Activated CD8-positive, alpha-beta memory T cell treated with anti-CD3 and anti-CD28 coated beads, Interleukin-2, amount 50 U/mL, for 24 hours (primary cell): ENCODE data around the gene SIGLECL1.

Experiments
- DNase-seq: peaks from one replicate; pipeline ENCODE4 v3.0.0-alpha.2; 2020; ENCODE audit errors: extremely low read depth

The SIGLECL1 gene

GRCh38 chr19:51295382-51296126 lies 44.7 kb downstream of the SIGLECL1 start:
- DNase-seq, result no peak

- DNase-seq, result no peak
Measured at GRCh38 chr19:51296336-51297093, 45.6 kb downstream of the SIGLECL1 start.

GRCh38 chr19:51297406-51297805 lies 46.5 kb downstream of the SIGLECL1 start:
- DNase-seq, result no peak

GRCh38 chr19:51301266-51301665 lies 50.4 kb downstream of the SIGLECL1 start:
- DNase-seq, result no peak

DNA sequence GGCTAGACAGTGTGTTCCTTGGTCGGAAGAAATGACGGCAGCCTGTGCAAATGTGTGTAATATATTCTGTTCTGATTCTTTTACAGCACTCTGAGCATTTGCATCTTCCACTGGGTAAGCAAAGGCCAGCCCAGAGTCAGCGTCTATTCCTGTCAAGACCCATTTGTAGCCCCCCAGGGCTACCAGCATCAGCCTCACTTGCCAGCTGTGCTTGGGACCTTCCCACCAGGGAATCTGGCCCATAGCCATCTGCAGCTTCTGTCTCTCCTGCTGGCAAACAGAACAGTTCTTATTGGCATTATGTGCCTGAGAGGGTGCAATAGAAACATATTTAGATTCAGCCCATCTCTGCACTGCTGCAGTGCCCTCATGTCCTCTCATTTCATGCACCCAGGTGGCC lies 54.6 kb downstream of the SIGLECL1 start:
- no peak for DNase-seq

DNA sequence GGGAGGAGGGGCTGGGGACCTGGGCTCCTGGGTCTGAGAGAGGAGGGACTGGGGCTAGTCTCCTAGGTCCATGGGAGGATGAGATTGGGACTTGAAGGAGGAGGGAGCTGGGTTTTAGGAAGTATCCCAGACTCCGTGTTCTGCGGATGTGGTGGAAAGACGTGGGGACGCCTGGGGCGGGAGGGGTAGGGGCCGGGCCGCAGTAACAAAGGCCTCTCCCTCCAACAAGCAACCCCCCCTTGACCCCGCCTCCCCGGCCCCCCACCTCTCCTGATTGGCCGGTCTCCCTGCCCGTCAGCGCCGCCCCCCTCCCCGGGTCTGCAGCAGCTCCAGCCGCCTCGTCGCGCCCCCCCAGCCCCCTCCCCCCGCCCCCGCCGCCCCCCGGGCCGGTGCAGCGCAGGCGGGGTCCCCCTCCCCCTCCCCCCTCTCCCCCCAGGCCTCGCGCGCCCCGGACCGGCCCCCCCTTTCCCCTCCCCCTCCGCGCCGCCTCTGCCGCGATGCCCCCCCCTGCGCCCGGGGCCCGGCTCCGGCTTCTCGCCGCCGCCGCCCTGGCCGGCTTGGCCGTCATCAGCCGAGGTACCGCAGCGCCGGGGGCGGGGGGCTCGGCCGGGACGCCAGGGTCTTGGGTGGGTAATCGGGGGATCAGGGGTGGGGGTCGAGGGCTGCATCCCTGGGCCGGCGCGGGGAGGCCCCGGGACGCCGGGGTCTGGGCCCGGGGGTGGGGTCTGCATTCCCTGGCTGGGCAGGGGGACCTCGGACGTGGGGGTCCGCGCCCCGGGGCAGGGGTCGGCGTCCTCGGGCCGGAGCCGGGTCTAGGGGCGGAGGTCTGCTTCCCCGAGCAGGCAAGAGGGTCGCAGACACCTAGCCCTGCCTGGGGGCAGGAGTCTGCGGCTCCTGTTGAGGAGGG lies 60.7 kb downstream of the SIGLECL1 start, which contains the start of gene IGLON5:
Gene IGLON5, plus strand, starts transcription at position 294 of the 907 bp plus-strand sequence. Its CDS starts 204 bp downstream, at position 498.
- no peak for DNase-seq

GRCh38 chr19:51316688-51317087 lies 65.8 kb downstream of the SIGLECL1 start:
- no peak for DNase-seq

- DNase-seq, result no peak
Measured at GRCh38 chr19:51317376-51317775, 66.5 kb downstream of the SIGLECL1 start.

- DNase-seq, result no peak
Measured at GRCh38 chr19:51317968-51318367, 67.1 kb downstream of the SIGLECL1 start.
